ENCODE results near the gene MYO1B. TPM values are rescaled to one million over a fixed set of nuclear protein-coding genes. Genes with fewer than 3 reads are reported as not detected.

MYO1B gene
- total and polyA plus RNA-seq, 3 experiments from 2014 or later: 0.12 to 4.6 (median 3.9) TPM

- no peaks in the 10 kb centered on the region for H3K9me3 ChIP-seq (ENCODE audit: low read length)
- ChIA-PET CTCF (interaction anchor here (0.9 to 1.2 kb wide), 2 partner anchors 148 to 252 kb away, joined by 3 read pairs; no protein-coding TSS in a partner anchor), POLR2A (no interaction called here)
- no peak for DNase-seq
- H3K27ac ChIP-seq (ENCODE audit: low read depth, low read length): no peak overlapping the region
- no peaks in the 10 kb centered on the region for H3K27me3 ChIP-seq (ENCODE audit: insufficient read depth, low read length, poor library complexity, severe bottlenecking)
- no peak overlapping the region for H3K4me3 ChIP-seq (ENCODE audit: low read length)
- H3K27ac Mint-ChIP-seq: no peak overlapping the region
- H3K36me3 Mint-ChIP-seq: peaks cover 0 to 2% (median 0%) of the 10 kb centered on the region in 3 donors
- no peaks in the 10 kb centered on the region for H3K4me1 Mint-ChIP-seq
- H3K4me3 Mint-ChIP-seq: no peak overlapping the region
- no peaks in the 10 kb centered on the region for H3K36me3 ChIP-seq (ENCODE audit: insufficient read depth, low read length)
- H3K9me3 Mint-ChIP-seq: no peaks in the 10 kb centered on the region
- H3K4me1 ChIP-seq (ENCODE audit: insufficient read depth, low read length): no peaks in the 10 kb centered on the region
- H3K27me3 Mint-ChIP-seq: peaks cover 3 to 22% of the 10 kb centered on the region in 2 donors
These were observed 58.2 kb downstream of the MYO1B start for GRCh38 chr2:191303140-191304005.

GRCh38 chr2:191304939-191305875, 60.0 kb downstream of the MYO1B start:
- Histone ChIP-seq H3K4me3 (ENCODE audit: low read length) (no peak overlapping the region), H3K4me1 (ENCODE audit: insufficient read depth, low read length) (no peaks in the 10 kb centered on the region), H3K27me3 (ENCODE audit: insufficient read depth, low read length, poor library complexity, severe bottlenecking) (no peaks in the 10 kb centered on the region), H3K27ac (ENCODE audit: low read depth, low read length) (no peak overlapping the region), H3K9me3 (ENCODE audit: low read length) (no peaks in the 10 kb centered on the region), H3K36me3 (ENCODE audit: insufficient read depth, low read length) (no peaks in the 10 kb centered on the region)
- H3K4me3 Mint-ChIP-seq: no peak overlapping the region
- no peak for DNase-seq
- no peaks in the 10 kb centered on the region for H3K9me3 Mint-ChIP-seq
- no peak overlapping the region for H3K27ac Mint-ChIP-seq
- CTCF ChIA-PET: no interaction called here
- POLR2A ChIA-PET: no interaction called here
- peaks cover 0 to 2% (median 0%) of the 10 kb centered on the region in 3 donors for H3K36me3 Mint-ChIP-seq
- H3K4me1 Mint-ChIP-seq: no peaks in the 10 kb centered on the region
- peaks cover 3 to 22% of the 10 kb centered on the region in 2 donors for H3K27me3 Mint-ChIP-seq

GRCh38 chr2:191308026-191308425, 62.8 kb downstream of the MYO1B start:
- Mint-ChIP-seq H3K4me1 (no peaks in the 10 kb centered on the region), H3K27me3 (peaks cover 0 to 17% of the 10 kb centered on the region in 2 donors)
- CTCF ChIA-PET: interaction anchor here (1.0 kb wide), 1 partner anchor 10 kb away, joined by 3 read pairs; no protein-coding TSS in a partner anchor

GRCh38 chr2:191311156-191311555, 66.0 kb downstream of the MYO1B start:
- ChIA-PET POLR2A (no interaction called here), CTCF (no interaction called here)
- Mint-ChIP-seq H3K9me3 (no peaks in the 10 kb centered on the region), H3K4me1 (no peaks in the 10 kb centered on the region), H3K27ac (no peak overlapping the region), H3K27me3 (peaks cover 3 to 15% of the 10 kb centered on the region in 2 donors), H3K4me3 (no peak overlapping the region), H3K36me3 (no peaks in the 10 kb centered on the region)
- no peaks in the 10 kb centered on the region for H3K9me3 ChIP-seq (ENCODE audit: low read length)
- no peak overlapping the region for H3K4me3 ChIP-seq (ENCODE audit: low read length)
- no peak overlapping the region for H3K27ac ChIP-seq (ENCODE audit: low read depth, low read length)
- H3K27me3 ChIP-seq (ENCODE audit: insufficient read depth, low read length, poor library complexity, severe bottlenecking): no peaks in the 10 kb centered on the region
- H3K36me3 ChIP-seq (ENCODE audit: insufficient read depth, low read length): no peaks in the 10 kb centered on the region
- DNase-seq: no peak
- no peaks in the 10 kb centered on the region for H3K4me1 ChIP-seq (ENCODE audit: insufficient read depth, low read length)

More at GRCh38 chr2:191308026-191308425, 62.8 kb downstream of the MYO1B start:
- no peak overlapping the region for H3K27ac Mint-ChIP-seq
- H3K4me3 ChIP-seq (ENCODE audit: low read length): no peak overlapping the region
- H3K36me3 Mint-ChIP-seq: no peaks in the 10 kb centered on the region
- no peak overlapping the region for H3K27ac ChIP-seq (ENCODE audit: low read depth, low read length)
- H3K27me3 ChIP-seq (ENCODE audit: insufficient read depth, low read length, poor library complexity, severe bottlenecking): no peaks in the 10 kb centered on the region
- no peak overlapping the region for H3K4me3 Mint-ChIP-seq
- no peak for DNase-seq
- POLR2A ChIA-PET: no interaction called here
- H3K4me1 ChIP-seq (ENCODE audit: insufficient read depth, low read length): no peaks in the 10 kb centered on the region
- H3K9me3 ChIP-seq (ENCODE audit: low read length): no peaks in the 10 kb centered on the region
- H3K9me3 Mint-ChIP-seq: no peaks in the 10 kb centered on the region
- H3K36me3 ChIP-seq (ENCODE audit: insufficient read depth, low read length): no peaks in the 10 kb centered on the region

GRCh38 chr2:191311627-191312026, 66.4 kb downstream of the MYO1B start:
- no peak overlapping the region for H3K27ac Mint-ChIP-seq
- CTCF ChIA-PET: no interaction called here
- POLR2A ChIA-PET: no interaction called here
- H3K27me3 ChIP-seq (ENCODE audit: insufficient read depth, low read length, poor library complexity, severe bottlenecking): no peaks in the 10 kb centered on the region
- no peaks in the 10 kb centered on the region for H3K4me1 Mint-ChIP-seq
- H3K9me3 Mint-ChIP-seq: no peaks in the 10 kb centered on the region
- H3K4me3 ChIP-seq (ENCODE audit: low read length): no peak overlapping the region
- H3K27me3 Mint-ChIP-seq: peaks cover 3 to 17% of the 10 kb centered on the region in 2 donors
- H3K4me1 ChIP-seq (ENCODE audit: insufficient read depth, low read length): no peaks in the 10 kb centered on the region
- no peak overlapping the region for H3K4me3 Mint-ChIP-seq
- no peaks in the 10 kb centered on the region for H3K9me3 ChIP-seq (ENCODE audit: low read length)
- H3K36me3 ChIP-seq (ENCODE audit: insufficient read depth, low read length): no peaks in the 10 kb centered on the region
- DNase-seq: no peak
- no peak overlapping the region for H3K27ac ChIP-seq (ENCODE audit: low read depth, low read length)
- peaks cover 0 to 2% (median 0%) of the 10 kb centered on the region in 3 donors for H3K36me3 Mint-ChIP-seq

GRCh38 chr2:191312163-191312562, 67.0 kb downstream of the MYO1B start:
- H3K4me3 ChIP-seq (ENCODE audit: low read length): no peak overlapping the region
- ChIA-PET CTCF (no interaction called here), POLR2A (no interaction called here)
- H3K4me1 ChIP-seq (ENCODE audit: insufficient read depth, low read length): no peaks in the 10 kb centered on the region
- Mint-ChIP-seq H3K27me3 (peaks cover 4 to 23% of the 10 kb centered on the region in 2 donors), H3K4me3 (no peak overlapping the region), H3K27ac (no peak overlapping the region), H3K36me3 (peaks cover 0 to 5% (median 0%) of the 10 kb centered on the region in 3 donors), H3K4me1 (no peaks in the 10 kb centered on the region), H3K9me3 (no peaks in the 10 kb centered on the region)
- no peak for DNase-seq
- no peaks in the 10 kb centered on the region for H3K9me3 ChIP-seq (ENCODE audit: low read length)
- H3K36me3 ChIP-seq (ENCODE audit: insufficient read depth, low read length): no peaks in the 10 kb centered on the region
- H3K27me3 ChIP-seq (ENCODE audit: insufficient read depth, low read length, poor library complexity, severe bottlenecking): no peaks in the 10 kb centered on the region
- no peak overlapping the region for H3K27ac ChIP-seq (ENCODE audit: low read depth, low read length)

- Histone ChIP-seq H3K27me3 (ENCODE audit: insufficient read depth, low read length, poor library complexity, severe bottlenecking) (no peaks in the 10 kb centered on the region), H3K27ac (ENCODE audit: low read depth, low read length) (no peak overlapping the region), H3K4me1 (ENCODE audit: insufficient read depth, low read length) (no peaks in the 10 kb centered on the region), H3K36me3 (ENCODE audit: insufficient read depth, low read length) (no peaks in the 10 kb centered on the region), H3K4me3 (ENCODE audit: low read length) (no peak overlapping the region), H3K9me3 (ENCODE audit: low read length) (no peaks in the 10 kb centered on the region)
- DNase-seq: no peak
- H3K4me3 Mint-ChIP-seq: no peak overlapping the region
- H3K27me3 Mint-ChIP-seq: peaks cover 4 to 22% of the 10 kb centered on the region in 2 donors
- no peaks in the 10 kb centered on the region for H3K9me3 Mint-ChIP-seq
- CTCF ChIA-PET: no interaction called here
- POLR2A ChIA-PET: no interaction called here
- H3K36me3 Mint-ChIP-seq: peaks cover 0 to 5% (median 0%) of the 10 kb centered on the region in 3 donors
- H3K27ac Mint-ChIP-seq: no peak overlapping the region
- no peaks in the 10 kb centered on the region for H3K4me1 Mint-ChIP-seq
These were observed 67.5 kb downstream of the MYO1B start for GRCh38 chr2:191312662-191313061.

All from CD8-positive, alpha-beta memory T cell (primary cell).